Stomach (tissue), 9 donors: Measurements from ENCODE around the gene RGS12. TPM values are rescaled to one million over a fixed set of nuclear protein-coding genes. Genes with fewer than 3 reads are reported as not detected.
A peak's percentile ranks its signal among the peaks of the same experiment; 100 is the strongest.

Source experiments
- DNase-seq, 2 donors: peaks; one replicate each; pipeline versions ENCODE4 v3.0.0 to v3.0.0-alpha.2; 2013 to 2019
- H3K27ac ChIP-seq, 5 donors: fragments of 200-600 bp in 4 of 5; sonication (generic) in 4 of 5; one replicate each; pipeline ENCODE4 v1.5.1; 2013 to 2019; ENCODE audit warnings: mild to moderate bottlenecking in 1 of 5, moderate library complexity in 1 of 5
- H3K27me3 ChIP-seq, 3 donors: fragments of 200-600 bp; sonication (generic); one replicate each; pipeline ENCODE4 v1.5.1; 2017 to 2019; ENCODE audit warnings: mixed run types in 1 of 3
- H3K36me3 ChIP-seq, 4 donors: fragments of 200-600 bp; sonication (generic); 1 replicate in 3 of 4; 2 replicates in 1 of 4; pipeline ENCODE4 v1.5.1; 2016 to 2019
- H3K4me1 ChIP-seq, 4 donors: fragments of 200-600 bp; sonication (generic); one replicate each; pipeline ENCODE4 v1.5.1; 2016 to 2019
- H3K4me3 ChIP-seq, 4 donors: fragments of 200-600 bp; sonication (generic) in 3 of 4; one replicate each; pipeline ENCODE4 v1.5.1; 2016 to 2019; ENCODE audit warnings: mild to moderate bottlenecking in 1 of 4
- H3K9me3 ChIP-seq, 4 donors: fragments of 200-600 bp; sonication (generic); one replicate each; pipeline ENCODE4 v1.5.1; 2016 to 2019
- CTCF ChIP-seq, 7 experiments: fragments of 450-650 bp in 4 of 7; fragments of 200-600 bp in 3 of 7; sonication (generic) in 3 of 7; IDR thresholded peaks; one replicate each; pipeline ENCODE4 v1.5.1; 2016 to 2019; ENCODE audit warnings: antibody characterized with exemption in 7 of 7, control low read depth in 2 of 7, mild to moderate bottlenecking in 1 of 7
- EP300 ChIP-seq: sonication (generic); formaldehyde crosslinking; IDR thresholded peaks from one replicate; pipeline ENCODE4 v1.6.1; 2017; ENCODE audit warnings: antibody characterized with exemption
- POLR2A ChIP-seq, 4 donors: fragments of 450-650 bp; IDR thresholded peaks; one replicate each; pipeline ENCODE4 v1.6.1; 2016; ENCODE audit warnings: antibody characterized with exemption in 4 of 4, control low read depth in 2 of 4, mild to moderate bottlenecking in 1 of 4, moderate library complexity in 1 of 4
- POLR2AphosphoS5 ChIP-seq, 3 donors: sonication (generic); formaldehyde crosslinking; IDR thresholded peaks; one replicate each; pipeline ENCODE4 v1.6.1; 2016; ENCODE audit warnings: antibody characterized with exemption in 3 of 3
- WGBS, 5 donors: extraction: QIAGEN DNeasy Blood & Tissue Kit in 3 of 5; methylation state at CpG; one replicate each; pipeline versions ENCODE4 v1.1.5 to v1.1.7; 2013 to 2018; 5-methylcytosine and 5-hydroxymethylcytosine counted together
- intact Hi-C: fragments of 100-400 bp; cut with DNase I; formaldehyde crosslinking; loops from one replicate; pipeline ENCODE4 v1.15.1; 2023; ENCODE audit warnings: low total_unique reads
- polyA plus RNA-seq, 3 donors: library from polyadenylated mRNA; stranded (reverse); fragments of 200-250 nt; gene quantifications; one replicate each; pipeline ENCODE4 v1.2.3, GENCODE V29; 2013
- total RNA-seq, 5 donors: library from RNA; depleted of rRNA; stranded (reverse); fragments of >200 nt; gene quantifications; one replicate each; pipeline versions ENCODE4 v1.1.0 to v1.2.3, GENCODE V29; 2014 to 2016
- donor health status: healthy with polysubstance abuse.
- donor health status: Bipolar disorder and iron deficiency.
- donor health status: healthy.

RGS12 gene
- total and polyA plus RNA-seq, 8 donors = 3.5 to 51.8 (median 19.7) TPM

GRCh38 chr4:3253808-3254207 is 39.0 kb upstream of the RGS12 start:
- no peak overlapping the region for H3K4me3 ChIP-seq
- 81 to 97% (median 94%) methylated on average over 13 of the region's 13 CpGs for WGBS, 5 donors
- H3K27me3 ChIP-seq = no peaks in the 10 kb centered on the region
- no peak for DNase-seq
- no peaks in the 10 kb centered on the region for H3K9me3 ChIP-seq
- intact Hi-C loops = no loop called here
- no peak overlapping the region for H3K27ac ChIP-seq
- peaks cover 0 to 23% (median 16%) of the 10 kb centered on the region in 4 donors for H3K36me3 ChIP-seq
- H3K4me1 ChIP-seq = peaks cover 0 to 13% (median 5%) of the 10 kb centered on the region in 4 donors
- TF ChIP-seq EP300 (no peak), POLR2AphosphoS5 (IDR thresholded peaks at IDR 0.05) (no peak), POLR2A (IDR thresholded peaks at IDR 0.05) (no peak), CTCF (IDR thresholded peaks at IDR 0.05) (no peak)

- DNase-seq = no peak
- no peak for TF ChIP-seq POLR2AphosphoS5 (IDR thresholded peaks at IDR 0.05)
- no peak for TF ChIP-seq POLR2A (IDR thresholded peaks at IDR 0.05)
- TF ChIP-seq CTCF (IDR thresholded peaks at IDR 0.05) = no peak
- no peak for TF ChIP-seq EP300
- no peak overlapping the region for H3K4me3 ChIP-seq
- no peaks in the 10 kb centered on the region for H3K9me3 ChIP-seq
- peaks cover 0 to 23% (median 16%) of the 10 kb centered on the region in 4 donors for H3K36me3 ChIP-seq
- no peak overlapping the region for H3K27ac ChIP-seq
- 87 to 97% (median 93%) methylated on average over 9 to 14 of the region's 14 CpGs for WGBS, 5 donors
- H3K4me1 ChIP-seq = peaks cover 0 to 13% (median 5%) of the 10 kb centered on the region in 4 donors
- intact Hi-C loops = no loop called here
- H3K27me3 ChIP-seq = no peaks in the 10 kb centered on the region
Observed at GRCh38 chr4:3254302-3255131, 38.3 kb upstream of the RGS12 start.

- intact Hi-C loops = no loop called here
- DNase-seq = no peak
- Histone ChIP-seq H3K27me3 (no peaks in the 10 kb centered on the region), H3K4me1 (peaks cover 0 to 7% (median 2%) of the 10 kb centered on the region in 4 donors), H3K36me3 (peaks cover 0 to 23% (median 16%) of the 10 kb centered on the region in 4 donors), H3K4me3 (no peak overlapping the region), H3K27ac (no peak overlapping the region), H3K9me3 (no peaks in the 10 kb centered on the region)
- 95 to 98% (median 97%) methylated on average over 28 to 36 of the region's 36 CpGs for WGBS, 5 donors
- TF ChIP-seq EP300 (no peak), CTCF (IDR thresholded peaks at IDR 0.05) (no peak)
Observed at GRCh38 chr4:3255611-3256186, 37.1 kb upstream of the RGS12 start.

- TF ChIP-seq CTCF (IDR thresholded peaks at IDR 0.05) (no peak), POLR2AphosphoS5 (IDR thresholded peaks at IDR 0.05) (no peak), EP300 (no peak), POLR2A (IDR thresholded peaks at IDR 0.05) (no peak)
- no peaks in the 10 kb centered on the region for H3K4me1 ChIP-seq
- no peaks in the 10 kb centered on the region for H3K9me3 ChIP-seq
- no peaks in the 10 kb centered on the region for H3K27me3 ChIP-seq
- no peak overlapping the region for H3K27ac ChIP-seq
- no peak overlapping the region for H3K4me3 ChIP-seq
- 85 to 91% (median 87%) methylated on average over 20 to 21 of the region's 21 CpGs for WGBS, 5 donors
- DNase-seq = peak in 1 of 2 donors; percentile 18
- peaks cover 0 to 23% (median 16%) of the 10 kb centered on the region in 4 donors for H3K36me3 ChIP-seq
- intact Hi-C loops = no loop called here
Observed at GRCh38 chr4:3256230-3257102, 36.4 kb upstream of the RGS12 start.
